GM21717 (cell line): Measurements from ENCODE around the gene RPS5.
"Not testable (repeated sequence)": the region's sequence is repeated elsewhere in the genome, so short reads cannot be mapped to it uniquely, and the experiment has no call there.

Source experiments
- ATAC-seq: cut with Tn5 transposase; IDR thresholded peaks from one replicate; pipeline ENCODE4 v1.9.1; 2021; ENCODE audit warnings: mild to moderate bottlenecking, moderate library complexity; ENCODE audit not compliant: unreplicated experiment

The RPS5 gene

DNA sequence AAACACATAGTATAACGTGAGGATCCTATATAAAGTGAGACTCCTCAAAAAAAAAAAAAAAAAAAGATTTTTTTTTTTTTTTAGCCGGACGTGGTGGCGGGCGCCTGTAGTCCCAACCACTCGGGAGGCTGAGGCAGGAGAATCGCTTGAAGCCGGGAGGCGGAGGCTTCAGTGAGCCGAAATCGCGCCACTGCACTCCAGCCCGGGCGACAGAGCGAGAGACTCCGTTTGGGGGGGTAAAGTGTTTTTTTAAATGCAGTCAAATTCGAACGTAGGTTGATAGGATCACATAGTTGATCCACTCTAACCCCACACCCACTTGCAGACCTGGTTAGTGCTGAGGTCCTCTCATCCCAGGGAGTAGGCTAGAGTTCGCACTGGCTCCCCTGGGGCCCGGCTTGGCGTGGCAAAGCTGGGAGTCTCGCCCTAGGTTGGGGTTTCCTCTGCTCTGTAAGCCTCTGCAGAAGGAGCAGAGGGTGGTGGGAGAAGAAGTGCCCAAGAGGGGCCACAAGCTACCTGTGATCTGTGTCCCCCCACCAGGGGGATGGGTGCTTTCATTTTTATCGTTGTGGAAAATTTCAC lies 14.9 kb downstream of the RPS5 start:
- ATAC-seq: no peak

DNA sequence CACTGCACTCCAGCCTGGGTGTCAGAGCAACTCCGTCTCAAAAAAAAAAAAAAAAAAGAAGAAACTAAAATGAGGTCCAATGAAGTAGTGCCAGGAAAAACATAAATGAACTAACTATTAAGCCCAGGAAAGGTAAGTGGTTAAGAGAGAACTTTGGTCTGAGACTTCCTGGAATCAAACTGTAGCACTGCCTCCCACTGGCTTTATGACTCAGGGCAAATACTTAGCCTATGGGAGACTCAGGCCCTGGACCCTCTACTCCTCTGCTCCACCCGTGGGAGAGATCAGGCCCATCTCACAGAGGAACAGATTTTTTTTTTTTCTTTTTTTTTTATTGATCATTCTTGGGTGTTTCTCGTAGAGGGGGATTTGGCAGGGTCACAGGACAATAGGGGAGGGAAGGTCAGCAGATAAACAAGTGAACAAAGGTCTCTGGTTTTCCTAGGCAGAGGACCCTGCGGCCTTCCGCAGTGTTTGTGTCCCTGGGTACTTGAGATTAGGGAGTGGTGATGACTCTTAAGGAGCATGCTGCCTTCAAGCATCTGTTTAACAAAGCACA lies 16.9 kb downstream of the RPS5 start:
- not testable (repeated sequence) for ATAC-seq

DNA sequence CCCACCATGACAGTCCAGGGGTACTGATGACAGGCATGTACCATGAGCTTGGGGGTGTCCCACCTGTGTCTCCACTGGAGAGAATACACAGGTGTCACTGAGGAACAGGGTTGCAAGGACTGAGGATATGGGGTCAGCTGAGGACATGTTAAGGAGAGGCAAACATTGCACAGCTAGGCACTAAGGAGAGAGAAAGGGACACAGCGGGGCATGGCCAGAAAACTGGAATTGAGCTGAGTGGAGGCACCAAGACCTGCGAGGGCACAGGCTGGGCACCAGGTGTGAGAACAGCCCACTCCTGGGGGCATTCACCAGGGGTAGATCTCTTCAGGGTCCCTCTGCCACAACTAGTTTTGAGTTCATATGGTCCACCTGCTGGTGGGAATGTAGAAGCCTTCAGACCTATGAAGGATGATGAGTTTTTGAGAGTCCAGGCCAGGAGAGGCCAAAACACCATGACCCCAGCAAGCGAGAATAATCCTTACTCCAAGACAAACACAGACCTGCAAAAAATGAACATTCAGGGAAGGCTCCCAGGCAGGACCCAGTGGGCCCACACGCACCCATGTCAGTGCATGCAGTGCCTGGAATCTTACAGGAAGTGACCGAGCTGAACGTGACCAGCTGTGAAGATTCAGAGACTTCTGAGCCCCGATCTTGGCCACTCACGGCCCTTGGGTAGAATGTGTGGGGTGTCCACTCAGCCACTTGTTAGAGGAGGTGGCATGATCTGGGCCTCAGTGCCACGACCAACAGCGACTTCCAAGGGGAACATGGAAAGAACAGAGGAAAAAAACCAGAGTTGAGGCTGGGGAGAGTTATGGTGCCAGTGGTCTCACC lies 20.0 kb downstream of the RPS5 start:
- no peak for ATAC-seq

DNA sequence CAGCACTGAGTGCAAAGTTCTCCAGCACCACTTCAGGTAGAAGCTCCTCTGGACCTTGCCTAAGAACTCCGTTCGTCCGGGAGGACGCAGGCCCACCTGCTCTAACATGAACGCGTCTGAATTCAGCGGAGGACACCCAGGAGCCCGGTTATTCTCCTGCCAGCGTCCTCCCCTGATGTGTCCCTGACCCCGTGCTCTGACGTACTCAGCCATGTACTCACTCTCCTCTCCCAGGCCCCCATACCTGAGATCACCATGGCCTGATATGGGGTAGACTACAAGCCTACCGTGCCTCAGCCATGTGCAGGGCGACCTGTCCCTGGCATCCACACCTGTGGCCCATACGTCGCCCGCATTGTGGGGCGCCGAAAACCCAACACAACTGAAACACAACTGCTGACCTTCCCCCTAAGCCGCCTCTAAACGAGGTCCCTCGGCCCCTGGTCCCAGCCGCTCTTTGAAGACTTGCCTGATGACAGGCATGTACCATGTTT lies 20.6 kb downstream of the RPS5 start:
- no peak for ATAC-seq

DNA sequence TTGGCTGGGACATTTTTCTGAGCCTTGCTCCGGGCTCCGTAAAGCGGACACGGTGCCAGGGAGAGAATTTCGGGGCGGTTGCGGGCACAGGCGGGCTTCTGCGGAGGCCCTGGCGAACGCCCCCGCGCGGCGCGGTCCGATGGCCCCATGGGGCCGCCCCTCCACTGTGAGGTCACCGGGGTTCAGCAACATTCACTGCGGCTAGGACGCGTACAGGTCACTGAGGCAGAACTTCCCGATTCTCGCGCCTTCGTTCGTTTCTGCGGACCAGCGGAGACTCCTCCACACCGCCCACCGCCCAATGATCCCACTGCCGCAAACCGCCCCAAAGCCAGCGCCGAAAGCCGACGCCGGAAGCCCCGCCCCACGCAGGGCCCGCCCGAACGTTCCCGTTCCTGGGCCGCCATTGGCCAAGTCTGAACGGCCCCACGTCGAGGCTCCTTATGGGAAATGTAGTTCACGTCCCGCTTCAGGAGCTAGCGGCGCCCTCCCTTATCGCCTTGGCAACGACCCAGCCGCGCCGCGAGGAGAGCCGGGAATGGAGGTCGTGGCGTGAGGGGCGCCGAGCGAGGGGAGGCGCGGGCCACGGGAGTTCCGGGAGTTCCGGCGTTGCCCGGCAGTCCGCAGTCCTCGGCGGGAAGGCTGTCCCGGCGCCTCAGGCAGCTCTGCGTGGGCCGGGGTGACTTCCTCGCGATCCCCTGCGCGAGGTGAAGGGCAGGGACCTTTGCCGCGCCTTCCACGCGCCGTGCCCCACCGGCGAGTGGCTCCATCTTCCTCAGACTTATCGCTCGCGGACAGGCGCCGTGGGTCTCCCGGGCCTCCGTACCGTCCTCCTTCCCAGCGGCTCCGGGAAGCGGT lies 21.3 kb downstream of the RPS5 start, which contains the start of gene ZNF584:
Gene ZNF584 (plus strand): TSS at position 498 of the 858 bp plus-strand sequence. CDS start 499 bp downstream, outside the sequence.
- ATAC-seq: peak; percentile 79

DNA sequence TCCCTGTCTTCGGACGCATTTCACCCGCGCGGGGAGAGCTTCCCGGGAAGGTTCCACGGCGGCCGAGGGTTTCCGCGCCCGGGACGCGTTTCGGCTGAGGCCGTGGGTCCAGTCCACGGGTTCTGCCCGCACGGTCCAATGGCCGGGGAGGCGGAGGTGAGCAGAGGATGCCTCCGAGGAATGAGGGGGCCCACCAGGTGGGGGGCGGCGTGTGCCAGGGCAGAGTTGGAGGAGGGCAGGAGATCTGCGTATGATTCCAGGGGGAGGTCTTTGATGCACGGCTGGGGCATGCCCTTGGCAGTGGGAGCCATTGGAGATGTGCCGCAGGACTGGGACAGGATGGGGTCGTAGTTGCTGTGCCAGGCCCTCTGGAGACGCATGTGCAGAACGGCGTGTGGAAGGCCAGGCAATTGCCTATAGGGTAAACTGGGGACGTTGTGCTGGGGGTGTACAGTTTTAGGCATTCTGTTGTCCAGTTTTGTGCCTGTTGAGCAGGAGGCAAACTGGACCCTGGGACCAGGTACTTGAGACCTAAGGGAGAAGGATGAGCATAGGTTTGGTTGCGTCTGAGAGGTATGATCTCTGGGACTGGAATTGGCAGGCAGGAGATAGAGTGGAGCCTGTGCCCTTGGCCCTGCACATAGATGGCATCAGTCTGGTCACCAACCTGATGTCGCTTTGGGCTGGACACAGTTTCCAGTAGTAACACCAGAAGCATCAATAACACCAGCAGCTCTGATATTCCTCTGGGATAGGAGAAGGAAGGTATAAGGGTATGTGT lies 22.1 kb downstream of the RPS5 start:
- ATAC-seq: peak; percentile 23

DNA sequence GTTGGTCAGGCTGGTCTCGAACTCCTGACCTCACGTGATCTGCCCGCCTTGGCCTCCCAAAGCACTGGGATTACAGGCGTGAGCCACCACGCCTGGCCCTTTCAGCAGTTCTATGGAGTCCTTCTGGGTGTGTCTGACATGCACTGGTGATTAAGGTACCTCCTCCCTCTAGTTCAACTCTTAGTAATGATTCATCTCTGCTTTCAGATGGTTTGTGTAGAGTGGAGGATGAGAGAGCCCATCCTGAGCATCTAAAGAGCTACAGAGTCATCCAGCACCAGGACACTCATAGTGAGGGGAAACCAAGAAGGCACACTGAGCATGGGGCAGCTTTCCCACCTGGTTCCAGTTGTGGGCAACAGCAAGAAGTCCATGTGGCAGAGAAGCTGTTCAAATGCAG lies 29.5 kb downstream of the RPS5 start:
- ATAC-seq: no peak

DNA sequence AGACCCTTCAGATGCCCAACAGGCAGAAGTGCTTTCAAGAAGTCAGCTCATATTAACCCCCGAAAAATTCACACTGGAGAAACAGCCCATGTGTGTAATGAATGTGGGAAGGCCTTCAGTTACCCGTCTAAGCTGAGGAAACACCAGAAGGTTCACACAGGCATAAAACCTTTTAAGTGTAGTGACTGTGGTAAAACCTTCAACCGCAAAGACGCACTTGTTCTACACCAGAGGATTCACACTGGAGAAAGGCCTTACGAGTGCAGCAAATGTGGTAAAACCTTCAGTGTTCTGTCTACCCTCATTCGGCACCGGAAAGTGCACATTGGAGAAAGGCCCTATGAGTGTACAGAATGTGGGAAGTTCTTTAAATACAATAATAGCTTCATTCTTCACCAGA lies 30.0 kb downstream of the RPS5 start:
- no peak for ATAC-seq

DNA sequence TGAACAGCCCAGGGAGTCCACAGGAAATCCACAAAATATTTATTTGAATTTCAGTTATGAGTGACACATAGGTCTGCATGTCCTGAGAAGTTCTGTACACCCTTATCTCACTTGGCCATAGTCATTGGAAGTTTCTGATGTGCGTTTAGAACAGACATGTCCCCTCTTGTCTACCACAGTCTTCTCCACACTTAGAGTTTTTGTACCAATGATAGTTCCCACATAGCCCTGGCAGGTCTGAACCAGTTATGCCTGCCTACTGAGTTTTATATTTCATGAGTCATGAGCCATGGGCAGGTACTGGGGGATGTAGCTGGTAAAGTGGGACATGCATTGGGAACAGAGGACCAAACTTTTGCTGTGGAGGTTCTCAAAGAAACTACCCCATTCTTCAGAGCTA lies 41.5 kb downstream of the RPS5 start:
- ATAC-seq: no peak

DNA sequence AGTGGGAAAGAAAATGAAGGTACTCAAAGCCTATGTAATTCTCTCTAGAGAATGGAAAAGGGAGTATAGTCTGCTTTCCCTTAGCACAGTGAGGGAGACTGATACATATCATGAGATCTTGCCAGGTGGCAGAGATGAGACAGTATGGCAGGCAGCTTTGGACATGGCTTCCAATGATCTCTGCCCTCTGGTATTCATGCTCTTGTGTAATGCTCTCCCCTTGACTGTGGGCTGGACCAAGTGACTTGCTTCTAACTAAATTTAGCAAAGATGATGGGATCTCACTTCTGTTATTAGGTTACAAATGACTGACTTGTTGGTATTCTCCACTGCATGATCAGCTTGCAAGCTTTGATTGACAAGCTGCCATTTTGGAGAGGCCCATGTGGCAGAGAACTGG lies 42.7 kb downstream of the RPS5 start:
- ATAC-seq: no peak

DNA sequence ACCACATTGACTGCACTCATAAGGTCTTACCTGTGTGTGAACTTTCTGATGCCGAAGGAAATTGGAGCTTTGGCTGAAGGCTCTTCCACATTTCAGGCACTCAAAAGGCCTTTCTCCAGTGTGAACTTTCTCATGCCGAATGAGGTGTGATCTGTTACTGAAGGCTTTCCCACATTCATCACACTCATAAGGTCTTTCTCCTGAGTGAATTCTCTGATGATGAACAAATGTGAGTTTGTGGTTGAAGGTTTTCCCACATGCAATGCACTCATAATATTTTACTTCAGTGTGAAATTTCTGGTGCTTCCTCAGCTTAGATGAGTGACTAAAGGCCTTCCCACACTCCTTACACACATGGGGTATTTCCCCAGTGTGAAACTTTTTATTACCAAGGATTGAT lies 47.1 kb downstream of the RPS5 start:
- ATAC-seq: no peak

DNA sequence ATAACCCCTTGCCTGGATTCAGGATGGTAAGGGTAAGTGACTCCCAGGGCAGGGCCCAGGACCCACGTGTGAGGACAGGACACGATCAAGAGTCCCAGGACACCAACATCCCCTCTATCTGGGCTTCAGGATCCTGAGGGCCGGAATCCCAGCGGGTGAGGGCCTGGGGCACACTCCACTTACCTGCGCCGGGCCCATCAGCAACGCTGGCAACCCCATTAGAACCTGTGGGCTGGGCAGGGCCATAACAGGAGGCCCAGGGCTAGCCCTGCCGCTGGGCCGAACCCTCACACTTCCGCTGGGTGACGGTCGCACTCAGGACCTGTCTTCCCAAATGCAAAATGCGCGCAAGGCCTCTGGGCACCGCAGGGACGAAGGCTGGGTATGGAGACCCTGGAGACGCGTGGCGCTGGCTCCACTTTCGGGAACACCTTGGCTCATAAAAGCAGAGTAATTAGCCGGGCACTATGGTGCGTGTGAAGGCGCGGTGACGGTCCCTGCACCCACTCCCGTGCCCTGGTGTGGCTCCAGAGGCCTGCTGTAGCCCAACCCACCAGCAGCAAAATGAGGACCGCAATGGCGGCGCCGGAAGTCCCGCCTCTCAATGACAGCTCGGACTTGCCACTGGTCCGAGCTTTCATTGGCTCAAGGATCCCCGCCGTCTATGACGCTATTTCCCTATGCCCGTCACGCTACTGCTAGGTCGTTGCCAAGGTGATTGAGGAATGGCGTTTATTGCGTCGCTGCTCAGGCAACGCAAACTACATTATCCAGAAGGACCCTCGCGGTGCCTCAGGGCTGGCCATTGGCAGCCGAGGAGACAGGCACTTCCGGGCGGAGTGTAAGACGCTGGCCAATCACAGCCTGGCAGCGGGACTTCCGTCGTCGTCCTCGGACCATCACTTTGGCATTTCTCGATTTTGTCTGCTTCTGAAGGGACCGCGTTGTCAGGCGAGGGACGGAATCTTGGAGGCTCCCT lies 52.8 kb downstream of the RPS5 start, which contains the start of gene ZNF132:
Gene ZNF132 (minus strand): TSS at position 578 of the 979 bp plus-strand sequence. CDS start 332 bp downstream, at position 246.
- ATAC-seq: peak; percentile 91

DNA sequence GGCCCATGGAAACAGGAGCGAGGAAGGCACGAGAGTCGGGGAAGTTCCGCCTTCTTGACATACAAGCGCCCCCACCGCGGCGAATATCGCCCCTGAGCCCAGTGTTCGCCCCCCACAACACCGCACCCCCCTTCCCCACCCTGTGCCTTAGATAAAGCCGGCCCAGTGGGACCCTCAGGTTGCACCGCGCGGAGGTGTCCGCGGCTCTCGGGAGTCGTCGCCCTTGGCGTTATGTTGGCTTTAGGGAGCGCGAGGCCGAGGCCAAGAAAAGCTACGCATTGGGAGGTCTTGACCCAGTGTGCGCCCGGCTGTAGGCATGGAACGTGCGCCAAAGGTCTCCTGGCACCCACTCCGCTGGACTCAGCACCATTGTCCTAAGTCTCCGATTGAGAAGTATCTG lies 53.5 kb downstream of the RPS5 start:
- ATAC-seq: no peak

DNA sequence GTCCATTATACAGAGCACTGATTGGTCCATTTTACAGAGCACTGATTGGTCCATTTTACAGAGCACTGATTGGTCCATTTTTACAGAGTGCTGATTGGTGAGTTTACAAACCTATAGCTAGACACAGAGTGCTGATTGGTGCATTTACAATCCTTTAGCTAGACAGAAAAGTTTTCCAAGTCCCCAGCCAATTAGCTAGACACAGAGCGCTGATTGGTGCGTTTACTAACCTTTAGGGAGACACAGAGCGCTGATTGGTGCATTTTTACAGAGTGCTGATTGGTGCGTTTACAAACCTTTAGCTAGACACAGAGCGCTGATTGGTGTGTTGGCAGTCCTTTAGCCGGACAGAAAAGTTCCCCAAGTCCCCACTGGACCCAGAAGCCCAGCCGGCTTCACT lies 55.9 kb downstream of the RPS5 start:
- ATAC-seq: not testable (repeated sequence)
